Tibial nerve (tissue), 4 donors: Measurements from ENCODE around the gene SDK1.

ENCODE experiments used
- CTCF ChIP-seq, 5 experiments: fragments of 200-600 bp in 3 of 5; fragments of 450-650 bp in 2 of 5; sonication (generic) in 3 of 5; IDR thresholded peaks; one replicate each; pipeline ENCODE4 v1.5.1; 2016 to 2019; ENCODE audit warnings: antibody characterized with exemption in 5 of 5, mild to moderate bottlenecking in 3 of 5, moderate library complexity in 2 of 5
- EP300 ChIP-seq, 2 donors: sonication (generic); formaldehyde crosslinking; IDR thresholded peaks; one replicate each; pipeline ENCODE4 v1.6.1; 2017; ENCODE audit warnings: antibody characterized with exemption in 2 of 2, mild to moderate bottlenecking in 1 of 2
- POLR2A ChIP-seq, 2 donors: fragments of 450-650 bp; IDR thresholded peaks; one replicate each; pipeline ENCODE4 v1.6.1; 2017; ENCODE audit warnings: antibody characterized with exemption in 2 of 2, mild to moderate bottlenecking in 2 of 2, moderate library complexity in 2 of 2

- TF ChIP-seq CTCF (IDR thresholded peaks at IDR 0.05) (no peak), POLR2A (IDR thresholded peaks at IDR 0.05) (no peak), EP300 (IDR thresholded peaks at IDR 0.05) (no peak)
These were observed 642.9 kb downstream of the SDK1 start for GRCh38 chr7:3943779-3944520.
